GM19023 (cell line): Measurements from ENCODE around the gene FHIT.
"Not testable (repeated sequence)": the region's sequence is repeated elsewhere in the genome, so short reads cannot be mapped to it uniquely, and the experiment has no call there.

Experiments
- ATAC-seq: cut with Tn5 transposase; IDR thresholded peaks from one replicate; pipeline ENCODE4 v1.9.1; 2021; ENCODE audit warnings: mild to moderate bottlenecking, moderate library complexity; ENCODE audit not compliant: unreplicated experiment

The FHIT gene

DNA sequence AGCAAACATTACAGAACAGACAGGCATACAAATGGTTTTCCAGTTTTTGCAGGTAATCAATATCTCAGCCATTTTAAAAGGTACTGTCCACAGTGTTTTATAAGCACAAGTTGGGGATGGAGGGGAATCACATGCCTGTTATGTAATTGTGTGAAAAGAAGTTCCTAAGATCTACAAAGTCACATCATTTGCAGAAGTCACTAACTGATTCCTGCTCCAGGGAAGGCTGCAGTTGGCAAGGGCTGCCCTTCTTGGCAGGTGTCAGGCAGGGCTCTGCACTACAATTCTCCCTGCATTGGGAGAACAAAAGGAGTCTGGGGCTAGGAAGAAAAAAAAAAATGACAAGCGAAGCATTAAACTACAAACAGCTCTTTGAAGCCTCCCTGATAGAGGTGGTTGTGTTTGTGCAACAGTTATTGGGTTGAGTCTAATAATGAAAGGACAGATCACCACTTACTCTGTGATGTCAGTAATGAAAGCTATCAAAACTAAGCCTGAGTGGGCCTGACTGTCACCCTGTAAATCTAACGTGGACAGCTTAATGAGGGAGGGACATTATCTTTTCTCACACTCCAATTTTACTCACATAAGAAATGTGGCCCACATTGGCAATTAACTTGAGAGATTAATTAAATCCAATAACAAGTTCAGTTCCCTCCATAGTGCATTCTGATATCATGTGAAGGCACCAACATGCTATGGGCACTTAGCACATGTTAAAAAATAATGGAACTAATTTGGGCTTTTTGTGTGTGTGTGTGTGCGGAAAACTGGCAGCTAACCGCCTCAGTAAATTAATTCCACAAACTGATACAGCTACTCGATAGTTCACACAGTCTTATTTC lies 242.9 kb downstream of the FHIT start:
- ATAC-seq: no peak

GRCh38 chr3:61005591-61005990 lies 245.7 kb downstream of the FHIT start:
- ATAC-seq: no peak

GRCh38 chr3:60998858-60999257 lies 252.4 kb downstream of the FHIT start:
- no peak for ATAC-seq

GRCh38 chr3:60992395-60992794 lies 258.9 kb downstream of the FHIT start:
- ATAC-seq: no peak

DNA sequence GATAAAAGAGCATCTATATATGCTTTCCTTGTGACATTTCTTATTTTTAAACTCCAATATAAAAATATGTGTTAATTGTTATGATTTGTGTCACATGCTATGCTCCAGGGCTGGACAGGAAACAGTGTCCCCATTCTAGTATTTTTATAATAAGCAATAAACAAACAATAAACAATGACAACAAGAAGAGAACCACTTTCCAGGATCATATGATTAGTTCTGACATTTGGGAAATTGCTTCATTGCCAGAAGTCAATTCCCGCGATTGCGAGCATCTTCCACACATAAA lies 260.9 kb downstream of the FHIT start:
- no peak for ATAC-seq

GRCh38 chr3:60989626-60990441 lies 261.4 kb downstream of the FHIT start:
- ATAC-seq: no peak

GRCh38 chr3:60987191-60987590 lies 264.1 kb downstream of the FHIT start:
- ATAC-seq: not testable (repeated sequence)

DNA sequence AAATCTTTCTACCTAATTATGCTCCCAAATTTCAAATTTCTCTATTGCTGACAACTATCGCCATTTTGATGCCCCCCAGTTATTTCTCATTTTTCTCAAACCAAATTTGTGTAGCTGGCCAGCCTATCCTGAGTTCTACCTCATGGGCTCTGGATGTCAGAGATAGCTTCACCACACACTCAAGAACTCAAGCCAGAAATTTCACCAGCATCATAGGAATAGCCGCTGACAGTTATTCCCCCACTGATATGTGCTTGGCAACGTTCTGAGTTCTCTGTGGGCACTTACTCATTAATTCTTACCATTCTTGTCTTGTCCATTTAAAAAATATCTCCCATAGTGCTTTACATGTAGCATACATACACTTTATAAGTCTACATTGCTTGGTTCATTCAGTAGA lies 264.7 kb downstream of the FHIT start:
- no peak for ATAC-seq

DNA sequence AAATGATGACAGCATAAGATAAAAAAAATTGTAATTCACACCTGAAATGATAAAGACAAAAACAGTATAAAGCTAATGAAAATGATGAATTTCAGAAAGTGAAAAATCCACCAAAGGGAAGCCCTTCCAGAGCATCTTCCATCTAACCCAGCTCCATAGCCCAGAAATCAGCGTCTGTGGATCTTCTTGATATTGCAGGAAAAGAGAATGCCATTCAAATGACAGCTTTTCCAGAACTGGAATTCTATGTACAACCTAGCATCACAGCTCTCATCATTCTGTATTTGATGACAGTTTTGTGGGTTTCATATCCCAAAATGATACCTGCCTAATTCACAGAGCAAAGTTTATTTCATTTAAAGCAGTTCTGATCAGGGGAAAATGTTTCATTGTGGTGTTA lies 267.3 kb downstream of the FHIT start:
- ATAC-seq: no peak

- no peak for ATAC-seq
These were observed 270.9 kb downstream of the FHIT start for GRCh38 chr3:60980342-60980692.

GRCh38 chr3:60979461-60980341 lies 271.6 kb downstream of the FHIT start:
- ATAC-seq: no peak

DNA sequence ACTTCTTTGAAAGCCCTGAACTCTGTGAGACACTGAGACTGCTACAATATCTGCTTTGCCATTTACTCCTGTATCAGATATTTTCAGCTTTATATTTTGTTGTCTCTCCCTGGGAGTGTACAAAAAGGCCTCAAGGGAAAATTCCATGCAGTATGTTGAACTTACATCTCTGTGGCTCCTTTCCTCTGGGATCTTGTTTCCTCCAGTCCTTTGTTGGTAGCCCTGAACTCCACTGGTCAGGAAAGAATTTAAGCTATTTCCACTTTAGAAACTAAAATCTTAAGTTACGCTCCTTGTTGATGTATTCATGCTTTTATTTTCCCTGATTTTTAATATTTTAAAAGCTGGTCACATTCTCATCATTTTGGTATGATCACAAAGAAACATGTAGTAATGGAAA lies 277.9 kb downstream of the FHIT start:
- no peak for ATAC-seq

DNA sequence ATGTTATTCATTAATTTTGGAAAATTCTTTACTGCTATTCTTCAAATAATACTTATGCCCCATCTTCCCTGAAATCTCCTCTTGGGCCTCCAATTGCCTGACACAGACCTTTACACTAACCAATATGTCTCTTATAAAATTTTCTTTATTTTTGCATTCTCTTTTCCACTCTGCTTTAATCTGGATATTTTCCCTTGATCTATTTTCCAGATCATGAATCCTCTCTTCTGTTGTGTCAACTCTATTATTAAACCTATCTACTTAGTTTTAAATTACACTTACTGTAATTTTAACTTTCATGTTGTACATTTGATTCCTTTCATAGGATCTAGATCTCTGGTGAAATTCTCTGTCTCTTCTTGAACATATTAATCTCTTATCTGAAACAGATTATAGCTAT lies 278.7 kb downstream of the FHIT start:
- ATAC-seq: no peak

DNA sequence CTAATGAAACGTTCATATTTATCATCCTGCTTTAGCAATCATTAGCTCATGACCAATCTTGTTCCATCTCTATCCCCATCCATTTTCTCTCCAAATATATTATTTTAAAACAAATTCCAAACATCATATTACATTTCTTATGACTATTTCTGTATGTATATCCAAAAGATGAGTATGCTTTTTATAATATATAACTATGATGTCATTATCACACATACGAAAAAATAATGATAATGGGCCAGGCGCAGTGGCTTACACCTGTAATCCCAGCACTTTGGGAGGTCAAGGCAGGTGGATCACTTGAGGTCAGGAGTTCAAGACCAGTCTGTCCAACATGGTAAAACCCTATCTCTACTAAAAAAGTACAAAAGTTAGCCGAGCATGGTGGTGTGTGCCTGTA lies 280.4 kb downstream of the FHIT start:
- no peak for ATAC-seq

DNA sequence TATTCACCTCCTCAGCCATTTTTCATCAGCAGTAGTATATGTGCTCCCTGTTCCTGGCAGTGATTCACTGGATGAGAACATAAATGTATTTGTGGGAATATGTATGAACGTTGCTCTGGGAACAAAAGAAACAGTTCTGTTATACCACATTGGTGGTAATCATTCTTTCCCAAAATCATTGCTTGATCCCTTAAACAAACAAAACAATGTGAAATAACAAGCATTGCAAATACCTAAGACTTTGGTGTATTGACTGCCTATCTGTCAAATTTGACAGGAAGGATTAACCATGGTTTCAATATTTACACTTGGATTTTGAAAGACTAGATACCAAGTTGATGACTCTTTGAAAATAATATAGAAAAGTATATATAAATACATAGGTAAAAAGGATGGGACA lies 284.1 kb downstream of the FHIT start:
- no peak for ATAC-seq

DNA sequence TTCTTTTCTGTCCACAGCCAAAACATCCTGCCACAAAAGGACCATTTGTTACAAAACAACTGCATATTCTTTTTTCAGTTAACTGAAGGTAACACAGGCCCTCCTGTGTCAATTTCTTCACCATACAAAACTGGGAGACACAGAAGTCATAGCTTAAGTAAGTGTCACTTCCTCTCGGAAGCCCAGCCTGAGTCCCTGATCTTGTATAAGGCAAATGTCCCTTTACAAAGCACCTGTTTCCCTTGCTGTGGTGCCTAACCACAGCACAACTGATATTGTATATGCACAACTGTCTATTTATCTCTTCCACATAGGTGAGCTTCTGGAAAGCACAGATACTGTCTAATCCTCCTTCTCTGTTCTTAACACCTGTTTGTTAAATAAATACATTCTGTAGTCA lies 293.7 kb downstream of the FHIT start:
- no peak for ATAC-seq

GRCh38 chr3:60956729-60957128 lies 294.5 kb downstream of the FHIT start:
- no peak for ATAC-seq

DNA sequence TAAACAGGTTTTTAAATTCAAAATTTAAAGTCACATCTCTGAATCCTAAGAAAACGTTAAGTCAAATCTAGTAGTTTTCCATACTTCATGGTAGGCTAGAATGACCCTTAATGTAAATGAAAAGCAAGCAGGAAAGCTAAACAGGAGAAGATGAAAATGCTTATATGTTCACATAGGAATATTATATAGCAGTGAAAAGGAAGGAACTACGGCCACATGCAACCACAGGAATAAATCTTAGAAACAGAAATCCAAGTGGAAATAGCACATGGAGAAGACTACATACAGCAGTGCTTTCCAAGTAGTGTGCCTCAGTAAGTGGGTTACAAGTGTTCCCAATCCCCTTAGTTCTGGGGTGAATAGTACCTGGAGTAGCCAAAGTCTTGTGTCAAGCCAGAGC lies 296.2 kb downstream of the FHIT start:
- no peak for ATAC-seq

DNA sequence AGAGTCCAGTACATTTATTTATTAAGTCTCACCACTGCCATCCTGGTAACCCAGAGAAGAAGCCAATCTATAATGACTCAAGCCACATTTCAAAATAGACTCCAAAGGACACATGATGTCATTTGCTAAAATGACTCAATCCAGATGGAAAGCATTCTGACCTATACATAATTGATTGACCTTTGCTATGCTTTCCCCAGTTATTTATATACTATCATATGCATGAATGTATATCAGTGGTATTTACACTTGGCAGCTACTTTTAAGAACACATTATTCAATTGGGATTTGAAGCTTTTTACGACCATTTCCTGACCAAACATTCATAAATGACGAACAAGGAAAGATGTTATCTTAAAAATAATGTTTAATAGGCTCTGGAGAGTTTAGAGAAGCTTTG lies 297.2 kb downstream of the FHIT start:
- no peak for ATAC-seq

DNA sequence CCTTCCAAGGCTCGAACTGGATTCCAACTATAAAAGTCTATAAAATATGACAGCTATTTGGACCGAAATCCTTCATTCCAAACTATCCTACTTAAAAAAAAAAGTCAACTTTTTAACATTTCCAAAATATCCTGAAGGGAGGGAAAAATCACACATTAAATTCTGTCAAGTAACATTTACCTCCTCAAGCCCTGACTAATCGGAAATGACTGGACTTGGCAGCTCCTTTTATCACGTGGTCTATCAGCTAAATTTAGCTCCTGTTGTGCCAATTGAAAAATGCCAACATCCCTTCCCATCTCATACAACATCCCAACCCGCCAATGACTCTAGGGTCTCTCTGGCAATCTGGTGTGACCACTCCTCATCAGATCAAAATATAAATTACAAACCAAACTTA lies 297.9 kb downstream of the FHIT start:
- no peak for ATAC-seq

DNA sequence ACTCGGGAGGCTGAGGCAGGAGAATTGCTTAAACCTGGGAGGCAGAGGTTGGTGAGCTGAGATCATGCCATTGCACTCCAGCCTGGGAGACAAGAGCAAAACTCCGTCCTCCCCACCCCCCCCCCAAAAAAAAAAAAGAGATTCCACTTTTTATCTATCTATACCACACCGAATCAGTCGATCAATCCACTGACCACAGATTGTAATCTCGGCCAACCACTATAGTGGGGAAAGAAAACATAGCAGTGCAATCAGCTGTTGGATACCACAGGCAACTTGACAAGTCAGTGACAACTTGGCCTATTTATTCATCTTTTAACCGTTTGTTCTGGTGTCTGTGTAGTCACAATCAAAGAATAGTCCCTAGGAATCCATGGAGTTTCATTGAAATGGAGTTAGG lies 299.2 kb downstream of the FHIT start:
- no peak for ATAC-seq

- no peak for ATAC-seq
These were observed 302.1 kb downstream of the FHIT start for GRCh38 chr3:60949146-60949545.
